Measurements from ENCODE around the gene YPEL5.

- TF ChIP-seq CTCF (IDR thresholded peaks at IDR 0.05): no peak
- TF ChIP-seq POLR2A (IDR thresholded peaks at IDR 0.05): no peak
Observed at GRCh38 chr2:30162806-30163205, 16.0 kb downstream of the YPEL5 start.

Data from transverse colon (tissue), 3 donors.